NCI-H526 (cell line): ENCODE data around the gene SENP8.
A peak's percentile ranks its signal among the peaks of the same experiment; 100 is the strongest.
"Not testable (repeated sequence)": the region's sequence is repeated elsewhere in the genome, so short reads cannot be mapped to it uniquely, and the experiment has no call there.

ENCODE experiments used
- DNase-seq, 2 experiments: peaks; one replicate each; lab custom pipeline; 2025; lab: John Stamatoyannopoulos, UW

Gene SENP8

GRCh38 chr15:72118017-72118978, at the start of gene SENP8, which contains the start of gene MYO9A:
Gene SENP8 (plus strand): TSS chr15:72118403. CDS start chr15:72139624, 21,221 bp downstream.
Gene MYO9A (minus strand): TSS chr15:72118150. CDS start chr15:72046563, 71,587 bp downstream.
- DNase-seq, result peak; percentile 97 to 99

GRCh38 chr15:72068856-72069255, 49.3 kb upstream of the SENP8 start:
- DNase-seq, result peak; percentile 11 to 50

GRCh38 chr15:72070817-72071447, 47.3 kb upstream of the SENP8 start:
- DNase-seq, result peak; percentile 58 to 64

- DNase-seq, result peak in 1 of 2 experiments; percentile 23
These were observed 46.8 kb upstream of the SENP8 start for GRCh38 chr15:72071448-72071825.

GRCh38 chr15:72074335-72075060, 43.7 kb upstream of the SENP8 start:
- DNase-seq, result no peak

- DNase-seq, result no peak
These were observed 40.3 kb upstream of the SENP8 start for GRCh38 chr15:72077950-72078349.

GRCh38 chr15:72078887-72079286, 39.3 kb upstream of the SENP8 start:
- DNase-seq, result no peak

GRCh38 chr15:72082176-72082575, 36.0 kb upstream of the SENP8 start:
- DNase-seq, result no peak

GRCh38 chr15:72086010-72086697, 32.0 kb upstream of the SENP8 start:
- no peak for DNase-seq

- no peak for DNase-seq
These were observed 31.1 kb upstream of the SENP8 start for GRCh38 chr15:72086920-72087648.

GRCh38 chr15:72092006-72092405, 26.2 kb upstream of the SENP8 start:
- DNase-seq, result no peak

GRCh38 chr15:72092691-72093090, 25.5 kb upstream of the SENP8 start:
- no peak for DNase-seq

GRCh38 chr15:72096796-72097195, 21.4 kb upstream of the SENP8 start:
- DNase-seq, result no peak

- DNase-seq, result no peak
These were observed 20.2 kb upstream of the SENP8 start for GRCh38 chr15:72098040-72098439.

GRCh38 chr15:72099155-72099554, 19.0 kb upstream of the SENP8 start:
- DNase-seq, result no peak

- not testable (repeated sequence) for DNase-seq
These were observed 17.7 kb upstream of the SENP8 start for GRCh38 chr15:72100551-72100950.

GRCh38 chr15:72105111-72105510, 13.1 kb upstream of the SENP8 start:
- DNase-seq, result no peak

GRCh38 chr15:72106068-72106467, 12.1 kb upstream of the SENP8 start:
- DNase-seq, result no peak

- DNase-seq, result no peak
These were observed 7.8 kb upstream of the SENP8 start for GRCh38 chr15:72110355-72110754.

- no peak for DNase-seq
These were observed 6.1 kb upstream of the SENP8 start for GRCh38 chr15:72112116-72112515.

GRCh38 chr15:72112805-72113204, 5.4 kb upstream of the SENP8 start:
- DNase-seq, result no peak
